ENCODE measurements around the gene MRPL38.

MRPL38 gene

DNA sequence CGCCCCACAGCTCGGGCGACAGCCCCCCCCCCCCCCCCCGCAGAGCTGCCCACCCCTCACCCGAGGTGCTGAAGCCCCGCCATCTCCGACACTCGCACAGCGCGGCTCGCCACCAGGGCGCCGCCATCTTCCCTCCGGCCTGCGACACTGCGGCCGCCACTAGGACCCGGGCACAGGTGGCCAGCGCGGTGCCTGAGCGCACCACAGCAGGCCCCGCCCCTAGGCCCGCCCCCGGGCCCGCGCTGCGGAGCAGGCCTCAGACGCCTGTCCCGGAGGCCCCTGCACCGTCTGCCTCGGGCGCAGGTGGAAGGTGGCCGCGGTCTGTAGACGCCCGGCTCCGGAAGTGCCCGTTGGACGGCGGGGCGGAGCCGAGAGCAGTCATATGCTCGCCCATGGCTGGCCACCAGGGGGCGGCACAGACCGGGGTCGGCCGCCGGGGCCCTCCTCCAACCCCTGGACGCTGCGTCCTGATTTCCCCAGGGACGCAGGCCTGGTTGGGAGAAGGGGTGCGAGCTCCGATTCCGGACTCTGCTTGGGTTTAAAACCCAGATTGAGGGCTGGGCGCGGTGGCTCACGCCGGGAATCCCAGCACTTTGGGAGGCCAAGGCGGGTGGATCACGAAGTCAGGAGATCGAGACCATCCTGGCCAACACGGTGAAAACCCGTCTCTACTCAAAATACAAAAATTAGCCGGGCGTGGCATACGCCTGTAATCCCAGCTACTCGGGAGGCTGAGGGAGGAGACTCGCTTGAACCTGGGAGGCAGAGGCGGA lies at the start of gene MRPL38:
Gene MRPL38 (minus strand): TSS at position 136 of the 773 bp plus-strand sequence. CDS start 9 bp downstream, at position 127.
- H3K4me3 ChIP-seq (replicated peaks; ENCODE audit: low read depth, low read length): peak within 1 kb of the TSS; percentile 81
- TF ChIP-seq, protein P1, sequence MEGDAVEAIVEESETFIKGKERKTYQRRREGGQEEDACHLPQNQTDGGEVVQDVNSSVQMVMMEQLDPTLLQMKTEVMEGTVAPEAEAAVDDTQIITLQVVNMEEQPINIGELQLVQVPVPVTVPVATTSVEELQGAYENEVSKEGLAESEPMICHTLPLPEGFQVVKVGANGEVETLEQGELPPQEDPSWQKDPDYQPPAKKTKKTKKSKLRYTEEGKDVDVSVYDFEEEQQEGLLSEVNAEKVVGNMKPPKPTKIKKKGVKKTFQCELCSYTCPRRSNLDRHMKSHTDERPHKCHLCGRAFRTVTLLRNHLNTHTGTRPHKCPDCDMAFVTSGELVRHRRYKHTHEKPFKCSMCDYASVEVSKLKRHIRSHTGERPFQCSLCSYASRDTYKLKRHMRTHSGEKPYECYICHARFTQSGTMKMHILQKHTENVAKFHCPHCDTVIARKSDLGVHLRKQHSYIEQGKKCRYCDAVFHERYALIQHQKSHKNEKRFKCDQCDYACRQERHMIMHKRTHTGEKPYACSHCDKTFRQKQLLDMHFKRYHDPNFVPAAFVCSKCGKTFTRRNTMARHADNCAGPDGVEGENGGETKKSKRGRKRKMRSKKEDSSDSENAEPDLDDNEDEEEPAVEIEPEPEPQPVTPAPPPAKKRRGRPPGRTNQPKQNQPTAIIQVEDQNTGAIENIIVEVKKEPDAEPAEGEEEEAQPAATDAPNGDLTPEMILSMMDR (IDR thresholded peaks at IDR 0.05; ENCODE audit: low read depth, low read length, missing control alignments): peak; percentile 85
- DNase-seq (ENCODE audit: extremely low read depth, low read depth): peak; percentile 81

DNA sequence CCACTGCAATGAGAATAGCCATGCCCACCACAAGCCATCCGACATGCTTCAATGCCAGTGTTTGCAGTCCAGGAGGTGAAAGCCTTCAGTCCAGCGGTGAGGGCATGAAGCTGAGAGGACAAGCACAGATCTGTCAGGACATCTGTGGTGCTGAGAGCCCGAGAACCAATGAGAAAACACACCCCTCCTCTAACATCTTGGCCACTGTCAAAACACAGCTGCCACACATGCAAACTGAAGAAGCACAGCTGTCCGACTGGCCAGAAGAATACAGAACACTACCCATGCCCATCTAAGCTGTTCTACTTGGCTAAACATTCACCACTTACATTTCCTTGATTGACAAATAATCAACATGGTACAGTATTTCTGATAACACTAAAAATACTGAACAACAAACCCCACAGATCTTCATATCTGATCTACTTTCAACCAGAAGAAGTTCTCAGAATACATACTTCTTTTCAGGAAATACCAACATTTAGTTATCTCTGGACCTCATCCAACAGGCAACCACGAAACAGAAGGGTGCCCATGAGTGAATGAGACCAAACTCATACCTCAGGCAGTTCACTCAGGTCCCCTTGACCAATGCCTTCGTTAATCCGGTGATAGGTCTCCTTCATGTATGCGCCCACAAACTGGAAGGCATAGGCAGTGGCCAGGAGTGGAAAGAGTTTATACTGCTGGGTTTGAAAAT lies 46.3 kb upstream of the MRPL38 start:
- TF ChIP-seq, protein P1 (IDR thresholded peaks at IDR 0.05; ENCODE audit: low read depth, low read length, missing control alignments): no peak
- no peak overlapping the region for H3K4me3 ChIP-seq (replicated peaks; ENCODE audit: low read depth, low read length)
- DNase-seq (ENCODE audit: extremely low read depth, low read depth): no peak

DNA sequence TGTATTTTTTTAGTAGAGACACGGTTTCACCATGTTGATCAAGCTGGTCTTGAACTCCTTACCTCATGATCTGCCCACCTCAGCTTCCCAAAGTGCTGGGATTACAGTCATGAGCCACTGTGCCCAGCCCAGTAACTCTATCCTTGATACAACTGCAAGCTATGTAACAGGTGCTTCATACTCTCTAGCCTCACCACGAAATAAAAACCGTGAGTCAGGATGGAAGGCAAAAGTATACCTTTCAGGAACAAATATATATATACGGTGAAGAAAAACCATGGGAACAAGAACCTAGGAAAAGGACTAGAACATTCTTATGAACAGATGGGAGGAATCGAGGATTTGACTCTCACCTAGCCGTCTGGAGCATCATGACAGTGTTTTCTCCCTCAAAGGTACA lies 45.7 kb upstream of the MRPL38 start:
- no peak overlapping the region for H3K4me3 ChIP-seq (replicated peaks; ENCODE audit: low read depth, low read length)
- TF ChIP-seq, protein P1 (IDR thresholded peaks at IDR 0.05; ENCODE audit: low read depth, low read length, missing control alignments): no peak
- DNase-seq (ENCODE audit: extremely low read depth, low read depth): no peak

DNA sequence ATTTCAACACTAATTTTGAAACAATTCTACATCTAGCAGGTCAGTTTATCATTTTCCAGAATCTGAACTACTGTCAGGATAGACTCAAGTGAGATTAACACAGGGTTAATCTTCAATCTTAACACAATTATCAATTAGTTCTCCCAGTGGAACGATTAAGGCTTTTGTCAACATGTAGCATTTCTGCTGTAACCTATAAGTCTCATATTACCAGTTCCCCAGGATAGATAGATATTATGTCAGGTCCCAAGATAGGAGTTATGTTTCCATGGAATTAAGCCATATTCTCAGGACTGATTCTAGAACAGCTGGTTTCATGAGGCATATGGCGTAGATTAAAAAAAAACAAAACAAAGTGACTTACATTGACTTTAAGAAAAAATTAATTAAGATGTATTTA lies 40.5 kb upstream of the MRPL38 start:
- DNase-seq (ENCODE audit: extremely low read depth, low read depth): no peak
- no peak overlapping the region for H3K4me3 ChIP-seq (replicated peaks; ENCODE audit: low read depth, low read length)
- TF ChIP-seq, protein P1 (IDR thresholded peaks at IDR 0.05; ENCODE audit: low read depth, low read length, missing control alignments): no peak

DNA sequence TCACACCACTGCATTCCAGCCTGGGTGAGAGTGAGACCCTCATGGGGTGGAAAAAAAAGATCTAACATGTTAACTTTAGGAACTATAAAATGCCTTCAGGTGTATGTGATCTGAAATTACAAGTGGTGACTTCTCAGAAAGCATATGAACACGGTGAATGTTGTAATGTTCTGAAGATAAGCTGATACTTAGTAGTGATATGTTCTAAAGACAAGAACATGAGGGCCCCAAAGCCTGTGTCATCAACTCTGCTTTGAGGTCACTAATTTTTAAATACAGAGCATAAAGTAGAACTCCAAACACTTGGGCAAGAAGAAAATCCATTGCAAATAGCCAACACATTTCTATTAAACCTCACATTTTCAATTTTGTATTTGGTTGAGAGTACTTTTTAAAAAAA lies 38.8 kb upstream of the MRPL38 start:
- TF ChIP-seq, protein P1 (IDR thresholded peaks at IDR 0.05; ENCODE audit: low read depth, low read length, missing control alignments): no peak
- DNase-seq (ENCODE audit: extremely low read depth, low read depth): no peak
- H3K4me3 ChIP-seq (replicated peaks; ENCODE audit: low read depth, low read length): no peak overlapping the region

DNA sequence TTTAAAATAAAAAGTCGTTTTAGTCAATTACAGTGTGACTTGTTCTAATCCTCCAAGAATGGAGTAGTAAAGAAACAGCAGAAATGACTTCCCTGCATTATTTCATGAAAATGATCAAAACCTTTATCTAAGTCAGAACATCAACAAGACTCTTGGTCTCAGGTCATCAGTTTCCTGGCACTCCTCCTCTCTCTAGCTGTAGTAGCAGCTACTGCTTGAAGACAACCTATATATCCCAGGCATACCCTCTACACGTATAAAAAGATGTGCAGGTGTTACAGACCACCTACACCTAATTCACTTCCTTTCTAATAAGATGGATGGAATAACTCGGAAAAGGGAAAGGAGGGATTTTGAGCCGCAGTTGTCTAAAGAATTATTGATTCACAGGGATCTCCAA lies 37.8 kb upstream of the MRPL38 start:
- H3K4me3 ChIP-seq (replicated peaks; ENCODE audit: low read depth, low read length): no peak overlapping the region
- no peak for DNase-seq (ENCODE audit: extremely low read depth, low read depth)
- TF ChIP-seq, protein P1 (IDR thresholded peaks at IDR 0.05; ENCODE audit: low read depth, low read length, missing control alignments): no peak

Measured in HFF-Myc (cell line).